ENCODE measurements around the gene RPH3AL.

DNA sequence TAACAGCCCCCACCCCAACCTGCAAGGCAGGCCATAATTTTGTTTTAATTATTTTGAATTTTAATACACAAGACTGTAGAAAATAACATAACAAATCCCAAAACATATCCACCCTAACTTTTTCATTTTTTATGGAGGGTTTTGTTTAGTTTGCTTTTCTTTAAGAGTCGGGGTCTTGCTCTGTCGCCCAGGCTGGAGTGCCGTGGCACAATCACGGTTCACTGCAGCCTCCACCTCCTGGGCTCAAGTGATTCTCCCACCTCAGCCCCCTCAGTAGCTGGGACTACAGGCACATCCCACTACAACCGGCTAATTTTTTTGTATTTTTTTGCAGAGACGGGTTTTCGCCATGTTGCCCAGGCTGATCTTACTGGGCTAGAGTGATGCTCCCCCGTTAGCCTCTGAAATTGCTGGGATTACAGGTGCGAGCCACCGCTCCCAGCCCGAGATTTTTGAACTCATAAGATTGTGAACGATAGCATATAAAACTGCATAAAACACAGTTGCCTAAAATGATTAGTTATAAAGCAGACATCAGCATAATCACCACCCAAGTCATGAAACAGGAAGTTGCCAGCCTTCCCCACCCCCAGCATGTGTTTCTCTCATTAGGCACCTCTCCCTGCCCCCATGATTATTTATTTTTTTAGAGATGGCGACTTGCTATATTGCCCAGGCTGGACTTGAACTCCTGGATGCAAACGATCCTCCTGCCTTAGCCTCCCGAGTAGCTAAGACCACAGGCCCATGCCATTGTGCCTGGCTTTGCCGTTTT, 157.6 kb downstream of the RPH3AL start:
- TF ChIP-seq EP300 (conservative IDR thresholded peaks at IDR 0.05; ENCODE audit: poor library complexity, severe bottlenecking), result no peak
- no peak for TF ChIP-seq POLR2AphosphoS5 (IDR thresholded peaks at IDR 0.05)

Data from neural cell (in vitro differentiated cells).